ENCODE measurements around the gene QSOX2. TPM values are rescaled to one million over a fixed set of nuclear protein-coding genes. Genes with fewer than 3 reads are reported as not detected.

The QSOX2 gene
- total RNA-seq, 2 experiments from 2014 or later: 14.4 TPM

DNA sequence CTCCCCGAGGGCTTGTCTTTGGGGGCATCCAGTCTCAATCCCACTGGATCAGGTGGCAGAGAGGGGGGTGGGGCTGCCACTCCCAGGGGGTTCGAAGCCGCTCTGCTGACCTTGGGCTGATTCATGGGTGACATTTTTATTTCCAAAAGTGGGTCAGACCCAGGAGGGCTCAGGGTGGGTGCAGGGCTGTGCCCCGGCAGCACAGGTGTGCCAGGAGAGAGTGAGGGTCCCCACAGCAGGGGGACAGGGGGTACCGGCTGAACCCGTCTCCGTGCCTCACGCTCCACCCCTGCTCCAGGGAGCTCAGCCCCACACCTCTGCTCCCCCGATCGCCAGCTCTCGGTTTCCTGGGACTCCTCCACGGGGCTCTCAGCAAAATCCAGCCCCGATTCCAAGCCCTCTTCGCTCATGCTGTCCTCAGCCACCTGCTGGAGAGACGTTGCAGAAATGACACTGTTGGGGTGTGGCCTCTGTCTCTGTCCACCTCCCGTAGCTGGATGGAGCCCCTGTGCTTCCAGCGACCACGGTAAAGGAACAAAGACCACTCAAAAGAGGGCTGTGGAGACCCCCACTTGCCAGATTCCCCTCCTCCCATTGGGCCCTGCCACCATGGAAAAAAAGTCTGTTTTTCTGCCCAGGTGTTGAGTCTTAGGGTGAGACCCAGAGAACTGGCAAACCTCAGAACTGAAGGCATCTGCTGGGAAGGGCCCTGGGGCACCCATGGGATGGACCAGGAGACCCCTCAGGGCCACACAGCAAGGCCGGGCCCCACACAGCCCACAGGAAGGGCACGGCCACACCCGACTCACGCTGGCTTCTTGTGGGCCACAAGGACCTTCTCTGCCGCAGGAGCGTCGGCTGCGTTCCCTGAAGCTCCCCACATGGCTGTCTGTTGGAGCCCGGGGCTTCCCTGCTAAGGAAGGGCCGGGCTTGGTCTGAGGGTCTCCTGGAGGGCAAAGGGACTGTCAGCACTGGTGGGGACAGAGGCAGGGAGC is 10.6 kb upstream of the QSOX2 start:
- no peaks in the 10 kb centered on the region for H3K36me3 ChIP-seq (ENCODE audit: insufficient read depth, low read length)
- no peak for TF ChIP-seq CTCF (IDR thresholded peaks at IDR 0.05)
- POLR2A ChIA-PET: no interaction called here
- DNase-seq (no peak), ATAC-seq (ENCODE audit: poor library complexity) (peak; percentile 44)
- no peak overlapping the region for H3K4me3 ChIP-seq (ENCODE audit: low read length)
- no peaks in the 10 kb centered on the region for H3K36me3 Mint-ChIP-seq (ENCODE audit: low read depth)
- H3K27ac Mint-ChIP-seq: no peak overlapping the region
- no peak overlapping the region for H3K27ac ChIP-seq (ENCODE audit: low read depth in 1 of 2, low read length in 2 of 2)
- no peaks in the 10 kb centered on the region for H3K9me3 ChIP-seq (ENCODE audit: control insufficient read depth in 1 of 2, insufficient read depth in 1 of 2, low read length in 2 of 2)
- CTCF ChIA-PET: no interaction called here
- H3K9me3 Mint-ChIP-seq: no peaks in the 10 kb centered on the region
- H3K4me3 Mint-ChIP-seq: no peak overlapping the region
- peaks cover 0 to 4% of the 10 kb centered on the region in 2 experiments for H3K27me3 ChIP-seq (ENCODE audit: control insufficient read depth in 1 of 2, insufficient read depth in 2 of 2, low read length in 2 of 2)
- H3K4me1 Mint-ChIP-seq (ENCODE audit: low read depth): no peaks in the 10 kb centered on the region
- H3K4me1 ChIP-seq (ENCODE audit: insufficient read depth, low read length): no peaks in the 10 kb centered on the region
- intact Hi-C loops (cut with DNase I, micrococcal nuclease): no loop called here
- no peaks in the 10 kb centered on the region for H3K27me3 Mint-ChIP-seq

DNA sequence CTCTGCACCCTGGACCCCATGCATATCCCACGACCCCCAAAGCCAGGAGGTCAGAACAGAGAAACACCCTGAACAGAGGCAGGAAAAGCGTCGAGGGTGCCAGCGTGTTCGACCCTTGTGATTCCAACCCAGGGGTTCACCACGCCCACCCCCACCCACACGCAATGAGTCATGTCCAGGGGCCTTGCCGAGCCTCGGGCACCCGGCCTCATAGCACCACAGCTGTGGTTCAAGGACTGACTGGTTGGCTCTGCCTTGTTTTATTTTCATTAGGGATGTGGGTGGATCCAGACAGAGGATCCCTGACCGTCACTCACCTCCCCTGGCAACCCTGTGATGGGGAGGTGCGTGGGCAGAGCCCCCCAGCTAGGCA is 9.5 kb upstream of the QSOX2 start:
- H3K9me3 Mint-ChIP-seq: no peaks in the 10 kb centered on the region
- no peak for TF ChIP-seq CTCF (IDR thresholded peaks at IDR 0.05)
- no peaks in the 10 kb centered on the region for H3K27me3 Mint-ChIP-seq
- no peak overlapping the region for H3K4me3 Mint-ChIP-seq
- intact Hi-C loops (cut with DNase I, micrococcal nuclease): no loop called here
- no peak overlapping the region for H3K27ac Mint-ChIP-seq
- Histone ChIP-seq H3K4me1 (ENCODE audit: insufficient read depth, low read length) (no peaks in the 10 kb centered on the region), H3K36me3 (ENCODE audit: insufficient read depth, low read length) (no peaks in the 10 kb centered on the region), H3K27me3 (ENCODE audit: control insufficient read depth in 1 of 2, insufficient read depth in 2 of 2, low read length in 2 of 2) (peaks cover 0 to 4% of the 10 kb centered on the region in 2 experiments), H3K4me3 (ENCODE audit: low read length) (no peak overlapping the region), H3K27ac (ENCODE audit: low read depth in 1 of 2, low read length in 2 of 2) (no peak overlapping the region), H3K9me3 (ENCODE audit: control insufficient read depth in 1 of 2, insufficient read depth in 1 of 2, low read length in 2 of 2) (no peaks in the 10 kb centered on the region)
- POLR2A ChIA-PET: no interaction called here
- ATAC-seq (ENCODE audit: poor library complexity) (no peak), DNase-seq (no peak)
- CTCF ChIA-PET: no interaction called here
- H3K36me3 Mint-ChIP-seq (ENCODE audit: low read depth): no peaks in the 10 kb centered on the region
- H3K4me1 Mint-ChIP-seq (ENCODE audit: low read depth): no peaks in the 10 kb centered on the region

- intact Hi-C loops (cut with DNase I, micrococcal nuclease): no loop called here
- Mint-ChIP-seq H3K4me1 (ENCODE audit: low read depth) (no peaks in the 10 kb centered on the region), H3K9me3 (no peaks in the 10 kb centered on the region), H3K27ac (no peak overlapping the region), H3K36me3 (ENCODE audit: low read depth) (no peaks in the 10 kb centered on the region), H3K27me3 (no peaks in the 10 kb centered on the region), H3K4me3 (no peak overlapping the region)
- ATAC-seq (ENCODE audit: poor library complexity): no peak
- H3K4me1 ChIP-seq (ENCODE audit: insufficient read depth, low read length): no peaks in the 10 kb centered on the region
- H3K36me3 ChIP-seq (ENCODE audit: insufficient read depth, low read length): no peaks in the 10 kb centered on the region
- H3K4me3 ChIP-seq (ENCODE audit: low read length): no peak overlapping the region
- DNase-seq: no peak
- ChIA-PET CTCF (no interaction called here), POLR2A (no interaction called here)
- no peak for TF ChIP-seq CTCF (IDR thresholded peaks at IDR 0.05)
- no peak overlapping the region for H3K27ac ChIP-seq (ENCODE audit: low read depth in 1 of 2, low read length in 2 of 2)
- H3K9me3 ChIP-seq (ENCODE audit: control insufficient read depth in 1 of 2, insufficient read depth in 1 of 2, low read length in 2 of 2): no peaks in the 10 kb centered on the region
- H3K27me3 ChIP-seq (ENCODE audit: control insufficient read depth in 1 of 2, insufficient read depth in 2 of 2, low read length in 2 of 2): peaks cover 0 to 4% of the 10 kb centered on the region in 2 experiments
These were observed 9.0 kb upstream of the QSOX2 start for GRCh38 chr9:136254381-136255165.
